Natural killer cell treated with Interleukin-12 subunit alpha and Interleukin-12 subunit beta and Interleukin-15 and Interleukin-18, amount 100 ng/mL, for 72 hours (primary cell): ENCODE data around the gene SLC38A11. TPM values are rescaled to one million over a fixed set of nuclear protein-coding genes. Genes with fewer than 3 reads are reported as not detected.

Experiments
- ATAC-seq, 2 donors: fragments of 150-1000 bp; cut with Tn5 transposase in 1 of 2; sonication (Bioruptor Pico), chemical (Tn5 transposase) in 1 of 2; 2 replicates each; pipeline ENCODE4 v1.10.0; 2021
- DNase-seq: peaks from one replicate; pipeline ENCODE4 v3.0.0; 2022; ENCODE audit warnings: low spot score
- H3K27ac Mint-ChIP-seq, 2 donors: 1 replicate in 1 of 2; 2 replicates in 1 of 2; pipeline ENCODE4 v1.8.0; 2022; ENCODE audit warnings: mixed read lengths in 2 of 2, mild to moderate bottlenecking in 1 of 2, moderate library complexity in 1 of 2
- H3K27me3 Mint-ChIP-seq, 2 donors: 1 replicate in 1 of 2; 2 replicates in 1 of 2; pipeline ENCODE4 v1.8.0; 2022; ENCODE audit warnings: mixed read lengths in 2 of 2
- H3K36me3 Mint-ChIP-seq: one replicate; pipeline ENCODE4 v1.8.0; 2022; ENCODE audit warnings: mixed read lengths
- H3K4me1 Mint-ChIP-seq, 2 donors: 1 replicate in 1 of 2; 2 replicates in 1 of 2; pipeline ENCODE4 v1.8.0; 2022; ENCODE audit warnings: low read depth in 2 of 2, mixed read lengths in 2 of 2, mild to moderate bottlenecking in 1 of 2
- H3K4me3 Mint-ChIP-seq: one replicate; pipeline ENCODE4 v1.8.0; 2022; ENCODE audit warnings: mixed read lengths
- H3K9me3 Mint-ChIP-seq: 2 replicates; pipeline ENCODE4 v1.8.0; 2022; ENCODE audit warnings: mixed read lengths
- total RNA-seq, 2 donors: library from RNA; stranded (reverse); gene quantifications; one replicate each; pipeline ENCODE4 v1.2.3, GENCODE V29; 2022

SLC38A11 gene
- total RNA-seq, 2 donors from 2014 or later, result not detected

DNA sequence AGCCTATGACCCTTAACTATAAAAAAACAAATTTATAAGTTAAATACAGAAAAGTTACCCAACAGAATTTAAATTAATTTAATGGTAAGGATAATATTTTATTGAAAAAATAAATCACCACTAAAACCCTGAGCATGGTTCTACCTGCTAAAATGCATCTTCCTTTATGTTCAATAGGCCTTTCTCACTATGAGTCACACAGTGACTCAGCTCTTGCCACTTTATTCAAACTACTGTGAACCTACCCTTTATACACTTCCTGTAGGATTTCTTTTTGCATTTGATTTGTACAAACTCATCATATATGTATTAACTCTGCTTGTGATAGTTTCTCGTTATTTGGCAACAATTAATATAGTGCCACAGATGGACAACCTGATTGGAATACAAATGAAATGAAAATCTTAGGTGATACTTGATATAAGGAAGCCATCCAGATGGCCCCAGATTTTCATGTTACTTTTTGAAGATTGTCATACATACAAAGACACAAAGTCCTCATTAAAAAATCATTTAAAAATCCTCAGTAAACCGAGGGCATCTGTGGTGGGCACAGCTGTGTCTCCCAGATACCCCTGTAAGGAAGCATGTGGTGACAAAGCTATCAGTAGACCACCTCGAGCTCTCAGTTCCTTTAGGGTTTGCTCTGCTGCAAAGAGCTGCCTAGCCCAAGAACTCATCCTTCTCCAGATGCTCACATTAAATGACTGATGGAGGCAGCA, 58.5 kb downstream of the SLC38A11 start:
- peak; percentile 61 for DNase-seq

DNA sequence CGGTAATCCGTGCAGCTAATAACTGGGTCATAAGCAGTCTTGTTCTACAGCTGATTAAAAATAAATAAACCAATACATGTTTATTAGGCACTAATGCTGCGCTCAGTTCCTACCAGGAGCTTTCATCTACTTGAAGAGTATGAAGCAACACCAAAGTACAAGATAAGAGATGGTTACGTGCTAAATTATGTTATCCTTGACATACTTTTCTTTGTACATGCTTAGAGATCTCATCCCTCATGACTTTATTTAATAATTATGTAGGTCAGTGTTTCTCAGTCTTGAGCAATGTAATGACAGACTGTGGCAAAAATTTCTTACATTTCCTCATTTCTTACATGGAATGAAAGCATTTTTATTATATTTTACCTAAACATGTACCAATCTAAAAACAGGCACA, 59.1 kb downstream of the SLC38A11 start:
- H3K4me3 Mint-ChIP-seq, result no peak overlapping the region
- peaks cover 0 to 3% of the 10 kb centered on the region in 2 donors for H3K27me3 Mint-ChIP-seq
- ATAC-seq (no peak), DNase-seq (no peak)
- H3K27ac Mint-ChIP-seq, result no peak overlapping the region
- H3K4me1 Mint-ChIP-seq, result peaks cover 8 to 12% of the 10 kb centered on the region in 2 donors
- no peaks in the 10 kb centered on the region for H3K9me3 Mint-ChIP-seq
- no peaks in the 10 kb centered on the region for H3K36me3 Mint-ChIP-seq

More for the DNA sequence above, 58.5 kb downstream of the SLC38A11 start:
- no peaks in the 10 kb centered on the region for H3K9me3 Mint-ChIP-seq
- no peaks in the 10 kb centered on the region for H3K36me3 Mint-ChIP-seq
- peaks cover 8 to 12% of the 10 kb centered on the region in 2 donors for H3K4me1 Mint-ChIP-seq
- no peak overlapping the region for H3K4me3 Mint-ChIP-seq
- peak; percentile 85 to 88 for ATAC-seq
- peaks cover 0 to 3% of the 10 kb centered on the region in 2 donors for H3K27me3 Mint-ChIP-seq
- peak overlapping the region; percentile 11 to 46 for H3K27ac Mint-ChIP-seq

DNA sequence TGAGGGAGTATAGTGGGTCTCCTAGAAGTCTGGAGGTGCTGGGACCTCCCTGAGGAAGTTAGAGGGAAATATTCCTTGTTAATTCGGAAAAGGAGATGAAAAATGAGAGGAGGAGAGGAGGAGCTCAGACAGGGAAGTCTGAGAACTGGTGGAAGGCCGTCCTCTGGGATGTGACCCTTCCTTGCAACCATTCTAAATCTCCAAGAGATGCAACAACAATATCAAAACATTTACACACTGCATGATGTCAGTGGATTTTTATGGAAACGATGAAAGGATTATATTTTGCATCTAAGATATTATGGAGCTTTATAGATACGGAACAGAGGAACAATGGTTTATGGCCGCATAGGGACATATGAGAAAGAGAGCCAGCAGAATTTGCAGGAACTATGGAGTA, 63.9 kb downstream of the SLC38A11 start:
- ATAC-seq (no peak), DNase-seq (no peak)
- H3K36me3 Mint-ChIP-seq, result no peaks in the 10 kb centered on the region
- H3K27ac Mint-ChIP-seq, result no peak overlapping the region
- H3K9me3 Mint-ChIP-seq, result no peaks in the 10 kb centered on the region
- H3K27me3 Mint-ChIP-seq, result peaks cover 0 to 6% of the 10 kb centered on the region in 2 donors
- H3K4me3 Mint-ChIP-seq, result no peak overlapping the region
- H3K4me1 Mint-ChIP-seq, result peaks cover 0 to under 1% of the 10 kb centered on the region in 2 donors

DNA sequence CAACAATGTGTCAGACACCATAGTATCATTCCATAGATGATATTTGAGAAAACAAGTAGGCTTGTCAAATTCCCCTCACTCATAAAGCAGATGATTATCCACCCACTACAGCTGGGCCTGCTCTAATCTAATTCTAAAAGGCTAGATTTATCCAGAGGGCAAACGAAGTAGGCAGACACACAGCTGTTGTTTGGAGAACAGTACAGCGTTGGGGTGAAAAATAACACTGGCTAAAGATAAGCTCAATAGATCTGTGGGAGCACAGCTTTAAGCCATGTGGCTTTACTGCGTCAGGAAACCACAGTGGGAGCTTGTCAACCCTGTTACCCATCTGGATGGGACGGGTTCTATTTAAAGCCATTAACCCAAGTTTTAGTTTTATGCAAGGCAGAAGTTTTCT, 64.8 kb downstream of the SLC38A11 start:
- Mint-ChIP-seq H3K36me3 (no peaks in the 10 kb centered on the region), H3K27me3 (peaks cover 0 to 6% of the 10 kb centered on the region in 2 donors), H3K4me1 (no peaks in the 10 kb centered on the region), H3K27ac (no peak overlapping the region), H3K4me3 (no peak overlapping the region), H3K9me3 (no peaks in the 10 kb centered on the region)
- ATAC-seq (no peak), DNase-seq (no peak)

DNA sequence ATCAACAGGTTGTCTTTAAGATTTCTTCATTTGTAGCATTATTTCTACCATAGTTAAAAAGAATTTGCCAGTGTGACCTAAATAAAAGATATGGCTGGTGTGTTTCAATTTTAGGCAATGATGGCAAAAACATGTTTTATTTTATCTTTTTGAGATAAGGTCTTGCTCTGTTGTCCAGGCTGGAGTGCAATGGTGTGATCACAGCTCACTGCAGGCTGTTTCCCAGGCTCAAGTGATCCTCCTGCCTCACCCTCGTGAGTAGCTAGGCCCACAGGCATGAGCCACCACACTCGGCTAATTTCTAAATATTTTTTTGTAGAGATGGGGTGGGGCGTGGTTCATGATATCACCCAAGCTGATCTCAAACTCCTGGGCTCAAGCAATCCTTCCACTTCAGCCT, 66.7 kb downstream of the SLC38A11 start:
- Mint-ChIP-seq H3K36me3 (no peaks in the 10 kb centered on the region), H3K27me3 (peaks cover 0 to 6% of the 10 kb centered on the region in 2 donors)

DNA sequence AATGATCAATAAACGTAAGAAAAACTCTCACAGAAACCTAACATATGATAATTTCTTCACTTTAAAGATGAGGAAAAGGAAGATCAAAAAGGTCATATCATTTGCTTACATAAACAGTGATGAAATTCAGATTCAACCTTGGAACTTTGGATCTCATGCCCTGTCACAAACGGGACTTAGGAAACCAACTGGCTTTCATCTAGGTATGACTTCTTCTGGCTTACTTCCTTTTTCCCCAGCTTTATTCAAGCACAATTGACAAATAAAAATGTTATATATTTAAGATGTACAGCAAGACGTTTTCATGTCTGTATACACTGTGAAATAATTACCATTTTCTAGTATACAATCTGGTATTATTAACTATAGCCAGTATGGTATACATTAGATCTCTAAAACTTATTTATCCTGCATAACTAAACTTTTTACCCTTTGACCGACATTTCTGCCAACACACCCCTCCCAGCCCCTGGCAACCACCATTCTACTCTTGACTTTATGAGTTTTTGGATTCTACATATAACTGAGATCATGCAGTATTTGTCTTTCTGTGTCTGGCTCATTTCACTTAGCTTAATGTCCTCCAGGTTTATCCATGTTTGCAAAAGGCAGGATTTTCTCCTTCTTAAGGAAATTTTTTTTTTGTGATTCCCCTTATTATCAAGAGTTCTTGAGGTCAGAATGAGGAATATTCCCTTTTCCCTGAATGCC, 67.7 kb downstream of the SLC38A11 start:
- H3K4me3 Mint-ChIP-seq, result no peak overlapping the region
- peaks cover 0 to 3% of the 10 kb centered on the region in 2 donors for H3K27me3 Mint-ChIP-seq
- ATAC-seq (no peak), DNase-seq (no peak)
- H3K27ac Mint-ChIP-seq, result no peak overlapping the region
- no peaks in the 10 kb centered on the region for H3K36me3 Mint-ChIP-seq
- H3K9me3 Mint-ChIP-seq, result no peaks in the 10 kb centered on the region
- H3K4me1 Mint-ChIP-seq, result no peaks in the 10 kb centered on the region

More for the DNA sequence above, 66.7 kb downstream of the SLC38A11 start:
- DNase-seq (no peak), ATAC-seq (no peak)
- Mint-ChIP-seq H3K4me3 (no peak overlapping the region), H3K27ac (no peak overlapping the region), H3K4me1 (no peaks in the 10 kb centered on the region), H3K9me3 (no peaks in the 10 kb centered on the region)

DNA sequence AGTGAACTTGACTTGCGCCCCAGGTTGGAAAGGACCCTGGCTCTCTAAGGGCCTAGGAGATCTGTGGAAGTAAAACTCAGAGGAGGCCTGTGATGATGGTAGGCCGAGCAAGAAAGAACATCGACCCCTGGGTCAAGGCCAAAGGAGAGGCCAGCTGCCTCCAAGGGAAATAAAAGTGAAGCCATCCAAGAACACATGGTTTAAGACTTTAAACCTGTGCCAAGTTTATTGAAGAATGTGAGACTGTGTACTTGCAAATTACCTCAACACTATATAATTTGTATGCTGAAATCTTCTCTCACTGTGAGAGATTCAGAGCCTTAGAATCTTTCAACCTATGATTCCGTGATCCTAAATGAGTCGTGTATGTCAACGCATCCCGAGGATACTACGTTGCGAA, 73.0 kb downstream of the SLC38A11 start:
- Mint-ChIP-seq H3K4me3 (no peak overlapping the region), H3K27me3 (no peaks in the 10 kb centered on the region), H3K27ac (no peak overlapping the region), H3K9me3 (peaks cover 2% of the 10 kb centered on the region), H3K4me1 (no peaks in the 10 kb centered on the region), H3K36me3 (no peaks in the 10 kb centered on the region)
- ATAC-seq (no peak), DNase-seq (no peak)

DNA sequence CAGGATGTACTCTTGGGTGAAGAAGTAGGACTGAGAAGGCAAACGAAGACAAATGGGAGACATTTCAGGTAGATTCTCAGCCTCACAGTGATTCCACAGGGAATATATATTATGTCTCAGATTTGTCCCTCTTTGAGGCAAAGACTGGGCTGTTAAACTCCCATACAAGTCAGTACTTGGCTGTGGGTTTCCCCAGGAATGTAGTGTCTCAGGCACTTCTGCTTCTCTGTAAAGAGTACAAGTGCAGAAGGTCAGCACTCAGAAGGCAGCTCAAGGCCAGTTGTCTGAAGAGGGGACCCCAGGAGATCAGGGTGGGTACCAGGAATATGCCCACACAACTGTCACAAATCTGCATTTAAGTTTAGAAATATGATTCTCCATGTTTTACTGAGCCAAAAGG, 73.8 kb downstream of the SLC38A11 start:
- Mint-ChIP-seq H3K4me3 (no peak overlapping the region), H3K27ac (no peak overlapping the region), H3K36me3 (no peaks in the 10 kb centered on the region), H3K9me3 (peaks cover 2% of the 10 kb centered on the region), H3K4me1 (no peaks in the 10 kb centered on the region), H3K27me3 (no peaks in the 10 kb centered on the region)
- DNase-seq (no peak), ATAC-seq (no peak)

DNA sequence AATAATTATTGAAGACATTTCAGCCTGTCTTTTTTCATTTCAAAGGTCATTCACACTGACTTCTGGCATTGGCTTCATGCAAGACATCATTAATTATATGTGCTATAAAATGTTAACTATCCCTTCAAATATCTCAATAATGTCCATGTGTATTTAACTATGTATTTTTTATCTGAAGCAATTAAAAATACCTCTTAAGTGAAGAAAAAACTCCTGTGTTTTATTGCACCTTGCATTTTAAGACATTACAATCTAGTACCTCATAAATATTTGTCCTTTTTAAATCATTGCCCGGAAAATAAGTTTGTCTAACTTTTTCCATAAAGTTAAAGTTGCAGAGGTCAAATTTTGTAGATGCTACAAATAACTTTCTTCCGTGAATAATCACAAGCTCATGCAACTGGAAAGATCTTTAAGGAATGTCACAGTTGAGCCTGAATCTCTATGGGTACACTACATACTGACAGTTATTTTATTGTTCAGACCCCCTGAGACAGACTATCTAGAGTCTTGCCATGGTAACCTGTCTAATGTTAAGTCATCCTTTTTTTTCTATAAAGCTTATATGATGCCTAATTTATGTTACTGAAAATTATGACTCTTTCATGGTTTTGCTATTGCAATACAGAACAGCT, 75.3 kb downstream of the SLC38A11 start:
- Mint-ChIP-seq H3K4me1 (no peaks in the 10 kb centered on the region), H3K27ac (no peak overlapping the region), H3K36me3 (no peaks in the 10 kb centered on the region), H3K9me3 (peaks cover 2% of the 10 kb centered on the region), H3K27me3 (no peaks in the 10 kb centered on the region), H3K4me3 (no peak overlapping the region)
- DNase-seq (no peak), ATAC-seq (no peak)

DNA sequence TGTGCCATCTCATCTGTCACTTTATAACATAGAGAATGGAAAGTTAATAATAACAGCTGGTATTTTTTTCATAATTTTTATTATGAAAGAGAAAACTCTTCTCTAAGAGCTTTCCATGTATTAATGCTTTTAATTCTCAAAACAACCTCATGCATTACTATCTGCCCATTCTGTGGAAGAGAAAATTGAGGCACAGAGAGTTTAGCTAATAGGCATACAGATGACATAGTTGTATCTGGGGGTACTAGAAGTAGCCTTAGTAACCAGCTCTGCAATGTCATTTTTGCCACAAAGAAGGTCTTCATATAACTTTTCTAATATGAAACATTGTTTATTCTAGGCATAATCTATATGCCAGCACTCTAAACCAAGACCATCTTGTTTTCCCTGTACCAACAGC, 77.4 kb downstream of the SLC38A11 start:
- Mint-ChIP-seq H3K4me3 (no peak overlapping the region), H3K4me1 (no peaks in the 10 kb centered on the region), H3K36me3 (no peaks in the 10 kb centered on the region), H3K27ac (no peak overlapping the region), H3K27me3 (peaks cover 0 to 4% of the 10 kb centered on the region in 2 donors), H3K9me3 (peaks cover 2% of the 10 kb centered on the region)
- DNase-seq, result no peak
- no peak for ATAC-seq

DNA sequence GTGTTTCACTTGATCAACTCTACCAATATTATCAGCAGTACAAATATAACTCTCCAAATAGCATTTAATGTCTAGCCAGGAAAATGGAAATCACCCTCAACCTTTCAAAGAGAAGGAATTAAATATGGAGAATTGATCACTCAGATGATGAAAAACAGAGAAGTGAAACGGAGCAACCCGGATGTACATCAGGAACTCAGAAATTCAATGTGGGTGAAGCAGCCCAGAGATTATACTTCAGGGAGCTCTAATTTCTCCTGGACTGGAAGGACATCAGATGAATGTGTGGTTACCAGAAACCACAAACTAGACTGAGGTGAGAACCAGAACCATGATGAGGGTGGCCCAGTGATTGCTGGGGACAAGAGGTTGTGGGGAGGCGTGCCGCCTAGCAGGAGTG, 78.2 kb downstream of the SLC38A11 start:
- no peak for DNase-seq
- Mint-ChIP-seq H3K4me3 (no peak overlapping the region), H3K9me3 (peaks cover 2% of the 10 kb centered on the region)

DNA sequence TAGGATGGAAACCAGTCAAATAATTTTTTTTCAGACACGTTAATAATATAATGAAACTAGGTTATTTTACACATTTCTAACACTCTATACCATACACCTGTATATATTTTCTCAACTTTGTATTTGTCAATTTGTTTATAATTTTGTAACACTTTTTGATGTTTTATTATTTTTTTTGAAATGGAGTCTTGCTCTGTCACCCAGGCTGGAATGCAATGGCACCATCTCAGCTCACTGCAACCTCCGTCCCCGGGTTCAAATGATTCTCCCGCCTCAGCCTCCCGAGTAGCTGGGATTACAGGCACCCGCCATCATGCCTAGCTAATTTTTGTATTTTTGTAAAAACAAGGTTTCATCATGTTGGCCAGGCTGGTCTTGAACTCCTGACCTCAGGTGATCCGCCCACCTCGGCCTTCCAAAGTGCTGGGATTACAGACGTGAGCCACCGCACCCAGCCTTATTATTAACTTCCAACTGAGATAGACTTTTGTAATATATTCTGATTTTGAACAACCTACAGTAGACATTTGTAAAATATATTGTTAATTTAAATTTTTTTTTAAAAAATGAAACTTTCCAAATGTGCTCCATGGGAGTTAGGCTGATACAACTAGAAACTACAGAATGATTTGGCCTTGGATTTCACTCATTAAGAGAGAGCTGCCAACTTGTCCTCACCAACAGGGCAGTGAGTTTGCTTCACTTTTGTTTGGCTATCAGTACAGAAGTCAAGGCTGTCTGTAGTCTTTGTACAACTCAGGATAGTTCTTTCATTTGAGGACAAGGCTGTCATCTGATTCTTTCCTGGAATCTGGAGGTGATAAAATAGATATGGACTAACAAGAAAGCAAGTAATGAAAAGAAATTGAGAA, 79.8 kb downstream of the SLC38A11 start:
- Mint-ChIP-seq H3K9me3 (no peaks in the 10 kb centered on the region), H3K36me3 (no peaks in the 10 kb centered on the region), H3K4me1 (no peaks in the 10 kb centered on the region), H3K27me3 (peaks cover 0 to 4% of the 10 kb centered on the region in 2 donors), H3K27ac (no peak overlapping the region), H3K4me3 (no peak overlapping the region)
- DNase-seq, result no peak
- no peak for ATAC-seq

More for the DNA sequence above, 78.2 kb downstream of the SLC38A11 start:
- H3K27ac Mint-ChIP-seq, result no peak overlapping the region
- ATAC-seq, result no peak
- no peaks in the 10 kb centered on the region for H3K36me3 Mint-ChIP-seq
- H3K4me1 Mint-ChIP-seq, result no peaks in the 10 kb centered on the region
- peaks cover 0 to 4% of the 10 kb centered on the region in 2 donors for H3K27me3 Mint-ChIP-seq

DNA sequence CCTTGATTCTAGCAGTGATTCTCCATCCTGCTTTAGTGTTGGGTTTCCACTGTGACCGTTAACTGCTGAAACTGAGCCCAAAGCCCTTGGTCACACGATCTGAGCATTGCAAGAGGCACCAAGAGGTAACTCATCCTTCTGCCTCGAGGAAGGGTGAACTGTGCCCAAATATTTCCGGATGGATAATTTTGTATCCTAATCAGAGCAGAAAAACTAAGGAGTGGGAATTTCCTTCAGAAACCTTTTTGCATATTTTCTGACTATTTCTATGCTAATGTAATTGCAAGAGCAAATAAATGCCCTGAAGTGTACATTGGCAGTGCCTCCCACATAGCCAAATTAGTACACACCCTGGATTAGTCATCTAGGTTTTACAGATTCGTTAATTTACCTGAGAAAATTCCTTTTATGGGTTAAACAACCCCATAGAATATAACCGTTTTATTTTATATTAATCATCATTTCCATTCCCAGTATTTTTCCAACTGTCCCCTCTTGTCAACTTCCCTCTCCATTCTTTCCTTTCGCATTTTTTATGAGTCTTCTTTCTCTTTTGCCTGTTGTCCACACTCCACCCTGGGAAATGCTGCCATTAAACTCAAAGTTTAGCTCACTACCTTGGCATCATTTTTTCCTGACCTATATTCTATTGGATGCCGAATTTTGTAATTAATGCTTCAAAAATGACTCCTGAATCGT, 82.0 kb downstream of the SLC38A11 start:
- no peak overlapping the region for H3K27ac Mint-ChIP-seq
- H3K36me3 Mint-ChIP-seq, result no peaks in the 10 kb centered on the region
- H3K27me3 Mint-ChIP-seq, result peaks cover 3 to 7% of the 10 kb centered on the region in 2 donors
- no peak for DNase-seq
- ATAC-seq, result no peak
- no peaks in the 10 kb centered on the region for H3K9me3 Mint-ChIP-seq
- no peaks in the 10 kb centered on the region for H3K4me1 Mint-ChIP-seq
- no peak overlapping the region for H3K4me3 Mint-ChIP-seq
